GM12801 (cell line): ENCODE measurements around the gene DCC.

Experiments used
- CTCF ChIP-seq: IDR thresholded peaks from one replicate; pipeline ENCODE4 v1.5.1; 2011; ENCODE audit warnings: control low read depth; ENCODE audit not compliant: insufficient read length; ENCODE audit errors: extremely low read depth

Gene DCC

GRCh38 chr18:53408271-53408670, 1068.3 kb downstream of the DCC start:
- no peak for TF ChIP-seq CTCF

GRCh38 chr18:53411511-53411910, 1071.5 kb downstream of the DCC start:
- no peak for TF ChIP-seq CTCF

GRCh38 chr18:53417003-53417402, 1077.0 kb downstream of the DCC start:
- TF ChIP-seq CTCF: no peak

GRCh38 chr18:53421869-53422268, 1081.9 kb downstream of the DCC start:
- no peak for TF ChIP-seq CTCF

GRCh38 chr18:53422896-53423295, 1082.9 kb downstream of the DCC start:
- TF ChIP-seq CTCF: no peak

- TF ChIP-seq CTCF: no peak
These were observed 1086.7 kb downstream of the DCC start for GRCh38 chr18:53426666-53427184.

- no peak for TF ChIP-seq CTCF
These were observed 1101.9 kb downstream of the DCC start for GRCh38 chr18:53441761-53442414.
